Vagina (tissue), 2 donors: ENCODE data around the gene SSUH2. TPM values are rescaled to one million over a fixed set of nuclear protein-coding genes. Genes with fewer than 3 reads are reported as not detected.

Source experiments
- DNase-seq, 2 donors: peaks; one replicate each; pipeline ENCODE4 v3.0.0-alpha.2; 2017; ENCODE audit errors: extremely low spot score in 2 of 2
- H3K27ac ChIP-seq: fragments of 200-600 bp; sonication (generic); one replicate; pipeline ENCODE4 v1.5.1; 2019
- H3K27me3 ChIP-seq: fragments of 200-600 bp; sonication (generic); one replicate; pipeline ENCODE4 v1.5.1; 2019
- H3K36me3 ChIP-seq, 2 donors: fragments of 200-600 bp; sonication (generic); one replicate each; pipeline ENCODE4 v1.5.1; 2017 to 2019
- H3K4me1 ChIP-seq: fragments of 200-600 bp; sonication (generic); one replicate; pipeline ENCODE4 v1.5.1; 2019
- H3K4me3 ChIP-seq, 2 donors: fragments of 200-600 bp; sonication (generic); 1 replicate in 1 of 2; 2 replicates in 1 of 2; pipeline ENCODE4 v1.5.1; 2016 to 2019
- H3K9me3 ChIP-seq: fragments of 200-600 bp; sonication (generic); one replicate; pipeline ENCODE4 v1.5.1; 2019
- POLR2A ChIP-seq, 2 donors: fragments of 450-650 bp; IDR thresholded peaks; one replicate each; pipeline ENCODE4 v1.6.1; 2017; ENCODE audit warnings: antibody characterized with exemption in 2 of 2, mild to moderate bottlenecking in 2 of 2, moderate library complexity in 2 of 2
- POLR2AphosphoS5 ChIP-seq, 2 donors: sonication (generic); formaldehyde crosslinking; IDR thresholded peaks; one replicate each; pipeline ENCODE4 v1.9.0; 2017; ENCODE audit warnings: antibody characterized with exemption in 2 of 2, mild to moderate bottlenecking in 2 of 2, low read depth in 1 of 2; ENCODE audit not compliant: insufficient read depth in 1 of 2
- intact Hi-C: fragments of 100-400 bp; cut with DNase I; formaldehyde crosslinking; loops from one replicate; pipeline ENCODE4 v1.15.1; 2023
- total RNA-seq: library from RNA; depleted of rRNA; stranded (reverse); fragments of >200 nt; gene quantifications from one replicate; pipeline ENCODE4 v1.2.3, GENCODE V29; 2016
- TF ChIP-seq, protein P1 (sequence below), 3 experiments: fragments of 450-650 bp in 2 of 3; fragments of 200-600 bp in 1 of 3; sonication (generic) in 1 of 3; IDR thresholded peaks; one replicate each; pipeline ENCODE4 v1.5.1; 2017 to 2019; ENCODE audit warnings: antibody characterized with exemption in 3 of 3, mild to moderate bottlenecking in 2 of 3, moderate library complexity in 2 of 3

SSUH2 gene
- total RNA-seq, 1 donor from 2014 or later = not detected

- intact Hi-C loops = no loop called here
- H3K4me3 ChIP-seq = no peak overlapping the region
- peaks cover 7% of the 10 kb centered on the region for H3K4me1 ChIP-seq
- H3K9me3 ChIP-seq = no peaks in the 10 kb centered on the region
- no peaks in the 10 kb centered on the region for H3K36me3 ChIP-seq
- TF ChIP-seq POLR2AphosphoS5 (IDR thresholded peaks at IDR 0.05; ENCODE audit: insufficient read depth in 1 of 2, low read depth in 1 of 2) (no peak), POLR2A (IDR thresholded peaks at IDR 0.05) (no peak)
- TF ChIP-seq, protein P1, sequence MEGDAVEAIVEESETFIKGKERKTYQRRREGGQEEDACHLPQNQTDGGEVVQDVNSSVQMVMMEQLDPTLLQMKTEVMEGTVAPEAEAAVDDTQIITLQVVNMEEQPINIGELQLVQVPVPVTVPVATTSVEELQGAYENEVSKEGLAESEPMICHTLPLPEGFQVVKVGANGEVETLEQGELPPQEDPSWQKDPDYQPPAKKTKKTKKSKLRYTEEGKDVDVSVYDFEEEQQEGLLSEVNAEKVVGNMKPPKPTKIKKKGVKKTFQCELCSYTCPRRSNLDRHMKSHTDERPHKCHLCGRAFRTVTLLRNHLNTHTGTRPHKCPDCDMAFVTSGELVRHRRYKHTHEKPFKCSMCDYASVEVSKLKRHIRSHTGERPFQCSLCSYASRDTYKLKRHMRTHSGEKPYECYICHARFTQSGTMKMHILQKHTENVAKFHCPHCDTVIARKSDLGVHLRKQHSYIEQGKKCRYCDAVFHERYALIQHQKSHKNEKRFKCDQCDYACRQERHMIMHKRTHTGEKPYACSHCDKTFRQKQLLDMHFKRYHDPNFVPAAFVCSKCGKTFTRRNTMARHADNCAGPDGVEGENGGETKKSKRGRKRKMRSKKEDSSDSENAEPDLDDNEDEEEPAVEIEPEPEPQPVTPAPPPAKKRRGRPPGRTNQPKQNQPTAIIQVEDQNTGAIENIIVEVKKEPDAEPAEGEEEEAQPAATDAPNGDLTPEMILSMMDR (IDR thresholded peaks at IDR 0.05) = no peak
- no peak overlapping the region for H3K27ac ChIP-seq
- DNase-seq = no peak
- H3K27me3 ChIP-seq = no peaks in the 10 kb centered on the region
Measured at GRCh38 chr3:8647137-8647985, 2.8 kb upstream of the SSUH2 start.

- Histone ChIP-seq H3K27me3 (no peaks in the 10 kb centered on the region), H3K4me1 (peaks cover 7% of the 10 kb centered on the region), H3K4me3 (no peak overlapping the region), H3K36me3 (no peaks in the 10 kb centered on the region), H3K9me3 (no peaks in the 10 kb centered on the region), H3K27ac (no peak overlapping the region)
- TF ChIP-seq, protein P1 (IDR thresholded peaks at IDR 0.05) = no peak
- no peak for TF ChIP-seq POLR2A (IDR thresholded peaks at IDR 0.05)
- no peak for TF ChIP-seq POLR2AphosphoS5 (IDR thresholded peaks at IDR 0.05; ENCODE audit: insufficient read depth in 1 of 2, low read depth in 1 of 2)
- intact Hi-C loops = no loop called here
- DNase-seq = no peak
Measured at GRCh38 chr3:8646313-8646938, 1.8 kb upstream of the SSUH2 start.

DNA sequence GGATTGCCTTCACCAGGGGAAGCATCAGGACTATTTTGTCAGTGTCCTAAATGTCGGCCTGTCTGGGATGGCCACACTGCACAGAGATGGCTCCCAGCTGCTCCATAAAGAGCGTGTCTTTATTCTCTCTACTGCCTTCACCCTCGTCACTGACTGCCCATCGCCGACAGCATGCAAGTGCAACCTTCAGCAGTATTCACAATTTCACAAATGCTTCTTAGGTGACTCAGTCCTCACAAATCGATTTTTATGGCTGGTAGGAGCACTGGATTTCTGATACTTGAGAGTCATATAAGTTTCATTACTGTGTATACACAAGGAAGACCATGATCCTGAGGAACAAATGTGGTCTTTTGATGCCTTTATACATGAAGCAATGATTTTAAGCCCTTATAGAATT is 1.1 kb upstream of the SSUH2 start:
- TF ChIP-seq POLR2A (IDR thresholded peaks at IDR 0.05) (no peak), POLR2AphosphoS5 (IDR thresholded peaks at IDR 0.05; ENCODE audit: insufficient read depth in 1 of 2, low read depth in 1 of 2) (no peak)
- TF ChIP-seq, protein P1 (IDR thresholded peaks at IDR 0.05) = no peak
- DNase-seq = no peak
- Histone ChIP-seq H3K4me3 (no peak overlapping the region), H3K27me3 (no peaks in the 10 kb centered on the region), H3K27ac (no peak overlapping the region), H3K4me1 (peaks cover 4% of the 10 kb centered on the region), H3K9me3 (no peaks in the 10 kb centered on the region), H3K36me3 (no peaks in the 10 kb centered on the region)
- intact Hi-C loops = no loop called here

DNA sequence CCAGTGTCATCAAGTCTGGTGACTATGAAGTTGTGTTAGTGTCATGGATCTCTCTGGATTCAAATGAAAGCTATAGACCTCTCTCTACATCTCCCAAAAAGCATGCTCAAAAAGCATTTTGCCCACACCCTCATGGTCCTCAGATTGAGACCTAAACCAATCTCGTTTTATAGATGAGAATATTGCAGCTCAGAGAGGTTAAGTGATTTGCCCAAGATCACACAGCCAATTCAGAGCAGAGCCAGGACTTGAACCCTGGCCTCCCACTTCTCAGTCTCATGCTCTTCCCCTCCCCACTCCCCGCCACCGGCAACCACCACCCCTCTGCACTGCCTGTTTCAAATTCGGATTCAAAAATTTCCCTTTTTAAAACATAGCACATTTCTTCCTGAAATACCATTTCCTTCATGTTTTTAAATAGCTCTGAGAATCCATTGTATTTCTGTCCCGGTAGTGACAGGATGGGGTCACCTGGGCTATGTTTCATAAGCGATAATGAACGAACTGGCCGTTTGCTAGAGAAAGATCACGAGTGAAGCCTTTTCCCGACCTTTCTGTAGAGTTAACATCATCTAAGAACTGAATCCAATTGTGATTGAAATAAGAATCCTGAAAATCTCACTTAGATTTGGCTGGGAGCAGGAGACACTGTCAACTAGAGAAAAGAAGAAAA is 769 bp downstream of the SSUH2 start:
- no peaks in the 10 kb centered on the region for H3K4me1 ChIP-seq
- DNase-seq = no peak
- TF ChIP-seq, protein P1 (IDR thresholded peaks at IDR 0.05) = no peak
- TF ChIP-seq POLR2AphosphoS5 (IDR thresholded peaks at IDR 0.05; ENCODE audit: insufficient read depth in 1 of 2, low read depth in 1 of 2) (no peak), POLR2A (IDR thresholded peaks at IDR 0.05) (no peak)
- no peak overlapping the region for H3K4me3 ChIP-seq
- H3K36me3 ChIP-seq = no peaks in the 10 kb centered on the region
- intact Hi-C loops = no loop called here
- H3K9me3 ChIP-seq = no peaks in the 10 kb centered on the region
- H3K27ac ChIP-seq = no peak overlapping the region
- no peaks in the 10 kb centered on the region for H3K27me3 ChIP-seq
